ENCODE results near the gene TLX1.

Gene TLX1

GRCh38 chr10:101172741-101173140, 41.6 kb downstream of the TLX1 start:
- no peak overlapping the region for H3K4me3 ChIP-seq (ENCODE audit: low read depth, low read length)
- TF ChIP-seq CTCF (IDR thresholded peaks at IDR 0.05; ENCODE audit: low read depth, low read length): no peak

- H3K4me3 ChIP-seq (ENCODE audit: low read depth, low read length): no peak overlapping the region
Measured at GRCh38 chr10:101174319-101174718, 43.2 kb downstream of the TLX1 start.

GRCh38 chr10:101176577-101176976, 45.5 kb downstream of the TLX1 start:
- TF ChIP-seq CTCF (IDR thresholded peaks at IDR 0.05; ENCODE audit: low read depth, low read length): no peak
- H3K4me3 ChIP-seq (ENCODE audit: low read depth, low read length): no peak overlapping the region

More at GRCh38 chr10:101174319-101174718, 43.2 kb downstream of the TLX1 start:
- no peak for TF ChIP-seq CTCF (IDR thresholded peaks at IDR 0.05; ENCODE audit: low read depth, low read length)

GRCh38 chr10:101182936-101183335, 51.8 kb downstream of the TLX1 start:
- H3K4me3 ChIP-seq (ENCODE audit: low read depth, low read length): no peak overlapping the region
- no peak for TF ChIP-seq CTCF (IDR thresholded peaks at IDR 0.05; ENCODE audit: low read depth, low read length)

- no peak for TF ChIP-seq CTCF (IDR thresholded peaks at IDR 0.05; ENCODE audit: low read depth, low read length)
- no peak overlapping the region for H3K4me3 ChIP-seq (ENCODE audit: low read depth, low read length)
Measured at GRCh38 chr10:101183458-101184183, 52.5 kb downstream of the TLX1 start.

All from WI38 (cell line).